ENCODE data around the gene MEA1. TPM values are rescaled to one million over a fixed set of nuclear protein-coding genes. Genes with fewer than 3 reads are reported as not detected.

Gene MEA1
- total RNA-seq, 1 donor, result 47.4 TPM

- no peaks in the 10 kb centered on the region for H3K9me3 ChIP-seq (ENCODE audit: low read depth, low read length)
- no peak for TF ChIP-seq CTCF (IDR thresholded peaks at IDR 0.05; ENCODE audit: extremely low read depth, low read depth, low read length)
Observed at GRCh38 chr6:42969431-42969830, 44.3 kb downstream of the MEA1 start.

GRCh38 chr6:42968783-42969182, 45.0 kb downstream of the MEA1 start:
- no peak for TF ChIP-seq CTCF (IDR thresholded peaks at IDR 0.05; ENCODE audit: extremely low read depth, low read depth, low read length)
- H3K4me2 ChIP-seq (ENCODE audit: insufficient read depth, low read length), result no peak overlapping the region
- H3K27ac ChIP-seq (ENCODE audit: low read depth, low read length), result no peak overlapping the region
- no peaks in the 10 kb centered on the region for H3K79me2 ChIP-seq (ENCODE audit: insufficient read depth, low read length)
- no peak overlapping the region for H2AFZ ChIP-seq (ENCODE audit: low read length)
- no peak overlapping the region for H3K4me3 ChIP-seq (ENCODE audit: insufficient read depth, low read length)
- no peaks in the 10 kb centered on the region for H3K9me3 ChIP-seq (ENCODE audit: low read depth, low read length)
- peaks cover 6% of the 10 kb centered on the region for H3K4me1 ChIP-seq (ENCODE audit: insufficient read depth, low read length)
- peaks cover 45% of the 10 kb centered on the region for H3K36me3 ChIP-seq (ENCODE audit: insufficient read depth, low read length)
- peaks cover 9% of the 10 kb centered on the region for H4K20me1 ChIP-seq (ENCODE audit: insufficient read depth, low read length)
- no peaks in the 10 kb centered on the region for H3K27me3 ChIP-seq (ENCODE audit: insufficient read depth, low read length)
- no peak for DNase-seq (ENCODE audit: insufficient read length, low spot score, missing footprints)

More at GRCh38 chr6:42969431-42969830, 44.3 kb downstream of the MEA1 start:
- H3K36me3 ChIP-seq (ENCODE audit: insufficient read depth, low read length), result peaks cover 45% of the 10 kb centered on the region
- no peak overlapping the region for H3K4me2 ChIP-seq (ENCODE audit: insufficient read depth, low read length)
- DNase-seq (ENCODE audit: insufficient read length, low spot score, missing footprints), result no peak
- H3K27ac ChIP-seq (ENCODE audit: low read depth, low read length), result no peak overlapping the region
- H3K4me1 ChIP-seq (ENCODE audit: insufficient read depth, low read length), result peaks cover 6% of the 10 kb centered on the region
- peaks cover 10% of the 10 kb centered on the region for H4K20me1 ChIP-seq (ENCODE audit: insufficient read depth, low read length)
- H3K79me2 ChIP-seq (ENCODE audit: insufficient read depth, low read length), result no peaks in the 10 kb centered on the region
- no peak overlapping the region for H3K4me3 ChIP-seq (ENCODE audit: insufficient read depth, low read length)
- no peaks in the 10 kb centered on the region for H3K27me3 ChIP-seq (ENCODE audit: insufficient read depth, low read length)
- H2AFZ ChIP-seq (ENCODE audit: low read length), result no peak overlapping the region

- Histone ChIP-seq H3K4me3 (ENCODE audit: insufficient read depth, low read length) (no peak overlapping the region), H3K4me1 (ENCODE audit: insufficient read depth, low read length) (peaks cover 6% of the 10 kb centered on the region), H3K4me2 (ENCODE audit: insufficient read depth, low read length) (no peak overlapping the region), H2AFZ (ENCODE audit: low read length) (no peak overlapping the region), H3K36me3 (ENCODE audit: insufficient read depth, low read length) (peaks cover 45% of the 10 kb centered on the region), H4K20me1 (ENCODE audit: insufficient read depth, low read length) (peaks cover 6% of the 10 kb centered on the region), H3K27me3 (ENCODE audit: insufficient read depth, low read length) (no peaks in the 10 kb centered on the region), H3K9me3 (ENCODE audit: low read depth, low read length) (no peaks in the 10 kb centered on the region), H3K79me2 (ENCODE audit: insufficient read depth, low read length) (no peaks in the 10 kb centered on the region), H3K27ac (ENCODE audit: low read depth, low read length) (no peak overlapping the region)
- no peak for DNase-seq (ENCODE audit: insufficient read length, low spot score, missing footprints)
- TF ChIP-seq CTCF (IDR thresholded peaks at IDR 0.05; ENCODE audit: extremely low read depth, low read depth, low read length), result no peak
Observed at GRCh38 chr6:42968126-42968701, 45.5 kb downstream of the MEA1 start.

- Histone ChIP-seq H3K79me2 (ENCODE audit: insufficient read depth, low read length) (no peaks in the 10 kb centered on the region), H3K27me3 (ENCODE audit: insufficient read depth, low read length) (no peaks in the 10 kb centered on the region)
- DNase-seq (ENCODE audit: insufficient read length, low spot score, missing footprints), result no peak
Observed at GRCh38 chr6:42967228-42967627, 46.5 kb downstream of the MEA1 start.

More at GRCh38 chr6:42967228-42967627, 46.5 kb downstream of the MEA1 start:
- no peak overlapping the region for H3K27ac ChIP-seq (ENCODE audit: low read depth, low read length)
- peaks cover 6% of the 10 kb centered on the region for H4K20me1 ChIP-seq (ENCODE audit: insufficient read depth, low read length)
- H3K4me1 ChIP-seq (ENCODE audit: insufficient read depth, low read length), result peaks cover 6% of the 10 kb centered on the region
- H3K9me3 ChIP-seq (ENCODE audit: low read depth, low read length), result no peaks in the 10 kb centered on the region
- no peak overlapping the region for H2AFZ ChIP-seq (ENCODE audit: low read length)
- H3K4me2 ChIP-seq (ENCODE audit: insufficient read depth, low read length), result no peak overlapping the region
- H3K36me3 ChIP-seq (ENCODE audit: insufficient read depth, low read length), result peaks cover 48% of the 10 kb centered on the region
- no peak overlapping the region for H3K4me3 ChIP-seq (ENCODE audit: insufficient read depth, low read length)
- TF ChIP-seq CTCF (IDR thresholded peaks at IDR 0.05; ENCODE audit: extremely low read depth, low read depth, low read length), result no peak

All from osteoblast (primary cell).